ENCODE data around the gene RNF135.
"Not testable (repeated sequence)": the region's sequence is repeated elsewhere in the genome, so short reads cannot be mapped to it uniquely, and the experiment has no call there.

The RNF135 gene, protein sequence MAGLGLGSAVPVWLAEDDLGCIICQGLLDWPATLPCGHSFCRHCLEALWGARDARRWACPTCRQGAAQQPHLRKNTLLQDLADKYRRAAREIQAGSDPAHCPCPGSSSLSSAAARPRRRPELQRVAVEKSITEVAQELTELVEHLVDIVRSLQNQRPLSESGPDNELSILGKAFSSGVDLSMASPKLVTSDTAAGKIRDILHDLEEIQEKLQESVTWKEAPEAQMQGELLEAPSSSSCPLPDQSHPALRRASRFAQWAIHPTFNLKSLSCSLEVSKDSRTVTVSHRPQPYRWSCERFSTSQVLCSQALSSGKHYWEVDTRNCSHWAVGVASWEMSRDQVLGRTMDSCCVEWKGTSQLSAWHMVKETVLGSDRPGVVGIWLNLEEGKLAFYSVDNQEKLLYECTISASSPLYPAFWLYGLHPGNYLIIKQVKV
- 3.4 to 6.0 reads per million in 2 donors for total RNA-seq

DNA sequence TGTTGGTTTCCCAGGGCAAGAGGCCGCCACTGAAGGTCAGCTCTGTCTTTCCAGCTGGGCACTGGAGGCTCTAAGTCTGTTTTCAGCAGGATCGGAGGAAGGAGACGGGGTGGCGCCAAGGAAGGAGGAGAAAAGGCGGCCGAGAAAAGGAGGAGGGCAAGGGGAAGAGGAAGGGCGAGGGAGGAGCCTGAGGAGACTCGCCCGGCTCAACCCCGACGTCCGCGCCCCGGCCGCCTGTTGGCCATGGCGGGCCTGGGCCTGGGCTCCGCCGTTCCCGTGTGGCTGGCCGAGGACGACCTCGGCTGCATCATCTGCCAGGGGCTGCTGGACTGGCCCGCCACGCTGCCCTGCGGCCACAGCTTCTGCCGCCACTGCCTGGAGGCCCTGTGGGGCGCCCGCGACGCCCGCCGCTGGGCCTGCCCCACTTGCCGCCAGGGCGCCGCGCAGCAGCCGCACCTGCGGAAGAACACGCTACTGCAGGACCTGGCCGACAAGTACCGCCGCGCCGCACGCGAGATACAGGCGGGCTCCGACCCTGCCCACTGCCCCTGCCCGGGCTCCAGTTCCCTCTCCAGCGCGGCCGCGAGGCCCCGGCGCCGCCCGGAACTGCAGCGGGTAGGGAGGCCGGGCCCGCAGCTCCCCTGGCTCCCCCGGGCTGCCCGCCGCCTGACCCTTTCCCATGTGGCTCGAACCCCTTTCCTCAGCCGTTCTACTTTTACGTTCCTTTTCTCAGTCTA is at the start of gene RNF135:
RNF135 (plus strand) TSS at position 209 of the 737 bp plus-strand sequence; CDS start at position 244, 35 bp downstream.
- peak; percentile 37 for DNase-seq

- no peak for DNase-seq
These were observed 49.2 kb upstream of the RNF135 start, which contains the start of gene ADAP2 for GRCh38 chr17:30921544-30922196. TSS of gene ADAP2 (plus strand) at chr17:30921945. CDS start at chr17:30922015, 70 bp downstream.

- no peak for DNase-seq
These were observed 48.4 kb upstream of the RNF135 start for GRCh38 chr17:30922235-30923030.

- no peak for DNase-seq
These were observed 46.5 kb upstream of the RNF135 start for GRCh38 chr17:30924341-30924740.

DNA sequence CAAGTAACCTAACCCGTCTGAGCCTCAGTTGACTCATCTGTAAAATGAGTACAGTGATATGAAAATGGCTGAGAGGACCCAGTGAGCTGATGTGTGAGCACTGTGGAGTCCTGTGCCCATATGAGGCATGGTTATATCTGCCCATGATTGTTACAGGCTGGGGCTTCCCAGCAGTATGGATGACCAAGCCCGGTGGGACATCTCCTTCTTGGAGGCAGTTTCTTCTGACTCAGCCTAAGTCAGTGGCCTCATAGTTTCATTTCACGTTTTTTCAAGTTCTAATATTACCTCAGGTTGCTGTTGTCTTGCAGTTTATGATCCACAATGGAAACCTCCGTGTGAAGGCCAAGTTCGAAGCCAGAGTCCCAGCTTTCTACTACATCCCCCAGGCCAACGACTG is 44.3 kb upstream of the RNF135 start:
- DNase-seq, result no peak

DNA sequence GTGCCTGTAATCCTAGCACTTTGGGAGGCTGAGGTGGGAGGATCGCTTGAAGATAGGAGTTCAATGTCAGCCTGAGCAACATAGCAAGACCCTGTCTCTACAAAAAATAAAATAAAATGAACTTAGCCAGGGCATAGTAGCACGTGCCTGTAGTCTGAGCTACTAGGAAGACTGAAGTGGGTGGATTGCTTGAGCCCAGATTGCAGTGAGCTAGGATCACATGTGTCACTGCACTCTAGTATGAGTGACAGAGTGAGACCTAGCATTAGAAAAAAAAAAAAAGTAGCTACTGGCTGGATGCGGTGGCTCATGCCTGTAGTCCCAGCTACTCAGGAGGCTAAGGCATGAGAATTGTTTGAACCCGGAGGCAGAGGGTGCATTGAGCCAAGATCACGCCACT is 43.1 kb upstream of the RNF135 start:
- no peak for DNase-seq

DNA sequence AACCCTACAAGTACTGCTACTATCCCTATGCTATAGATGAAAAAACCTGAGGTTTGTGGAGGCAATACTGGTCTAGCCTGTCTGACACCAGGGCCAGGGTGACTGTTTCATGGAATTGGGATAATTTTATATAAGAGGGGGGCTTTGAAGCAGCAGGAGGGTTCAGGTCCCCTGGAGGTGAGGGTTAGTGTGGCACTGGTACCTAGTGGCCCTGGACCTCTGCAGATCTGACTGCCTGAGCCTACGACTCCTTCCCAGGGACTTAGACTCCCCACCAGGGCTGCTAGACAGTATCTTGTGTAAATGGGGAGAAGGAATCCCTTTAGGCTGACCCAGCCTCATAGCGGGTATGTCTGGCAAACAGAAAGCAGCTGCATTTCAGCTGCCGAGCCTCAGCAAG is 42.3 kb upstream of the RNF135 start:
- DNase-seq, result no peak

GRCh38 chr17:30929081-30929633 is 41.7 kb upstream of the RNF135 start:
- DNase-seq, result no peak

GRCh38 chr17:30929861-30930260 is 41.0 kb upstream of the RNF135 start:
- not testable (repeated sequence) for DNase-seq

GRCh38 chr17:30930495-30930894 is 40.3 kb upstream of the RNF135 start:
- no peak for DNase-seq

GRCh38 chr17:30931582-30931981 is 39.3 kb upstream of the RNF135 start:
- DNase-seq, result not testable (repeated sequence)

DNA sequence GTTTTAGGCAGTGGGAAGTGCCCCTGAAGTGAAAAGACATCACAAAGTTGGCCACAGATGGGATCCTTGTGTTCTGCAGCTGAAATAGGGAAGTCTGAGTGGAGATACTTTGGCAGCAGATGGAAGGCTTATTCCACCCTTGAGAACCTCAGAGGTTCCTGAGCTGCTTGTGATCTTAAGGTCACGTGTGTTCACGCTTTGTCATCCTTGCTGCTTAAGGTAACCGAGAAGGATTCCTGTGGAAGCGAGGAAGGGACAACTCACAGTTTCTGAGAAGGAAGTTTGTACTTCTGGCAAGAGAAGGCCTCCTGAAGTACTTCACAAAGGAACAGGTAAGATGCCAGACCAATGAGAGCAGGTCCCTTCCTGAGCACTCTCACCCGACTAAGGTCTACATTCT is 36.9 kb upstream of the RNF135 start:
- DNase-seq, result no peak

GRCh38 chr17:30939051-30939689 is 31.7 kb upstream of the RNF135 start:
- no peak for DNase-seq

- DNase-seq, result no peak
These were observed 28.3 kb upstream of the RNF135 start for GRCh38 chr17:30942308-30943079.

GRCh38 chr17:30947796-30948195 is 23.0 kb upstream of the RNF135 start:
- no peak for DNase-seq

- DNase-seq, result no peak
These were observed 20.6 kb upstream of the RNF135 start for GRCh38 chr17:30950189-30950588.

DNA sequence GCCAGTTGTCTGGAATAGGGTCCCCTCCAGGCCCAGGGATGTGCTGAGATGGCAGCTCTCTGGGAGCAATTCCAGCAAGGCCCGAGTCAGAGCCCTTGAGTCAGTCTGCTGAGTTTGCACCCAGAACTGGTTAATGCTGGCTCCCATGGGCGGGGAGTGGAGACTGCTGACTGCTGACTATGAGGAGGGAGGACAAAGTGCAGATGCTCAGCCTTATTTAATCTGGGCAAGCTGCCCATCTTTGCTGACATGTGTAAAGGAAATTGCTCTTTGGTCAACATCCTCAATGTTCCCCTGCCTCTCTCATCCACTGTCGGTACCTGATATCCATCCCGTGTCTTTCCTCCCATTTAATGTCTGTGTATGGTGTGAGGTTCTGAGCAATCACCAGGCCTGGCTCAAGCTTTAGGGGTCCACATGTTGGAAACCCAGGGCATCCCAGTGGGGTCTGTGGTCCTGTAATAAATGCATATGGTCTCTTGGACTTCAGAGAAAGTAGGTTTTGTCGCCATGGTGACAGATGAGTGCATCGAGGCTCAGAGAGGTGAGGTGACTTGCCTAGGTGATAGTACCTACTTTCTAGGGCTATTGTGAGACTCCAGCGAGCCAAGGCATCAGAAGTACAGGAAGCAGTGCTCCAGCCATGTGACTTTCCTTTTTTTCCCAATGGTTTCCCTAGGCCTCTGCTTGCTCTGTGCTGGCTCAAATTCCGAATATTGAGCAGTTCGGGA is 20.0 kb upstream of the RNF135 start:
- no peak for DNase-seq

DNA sequence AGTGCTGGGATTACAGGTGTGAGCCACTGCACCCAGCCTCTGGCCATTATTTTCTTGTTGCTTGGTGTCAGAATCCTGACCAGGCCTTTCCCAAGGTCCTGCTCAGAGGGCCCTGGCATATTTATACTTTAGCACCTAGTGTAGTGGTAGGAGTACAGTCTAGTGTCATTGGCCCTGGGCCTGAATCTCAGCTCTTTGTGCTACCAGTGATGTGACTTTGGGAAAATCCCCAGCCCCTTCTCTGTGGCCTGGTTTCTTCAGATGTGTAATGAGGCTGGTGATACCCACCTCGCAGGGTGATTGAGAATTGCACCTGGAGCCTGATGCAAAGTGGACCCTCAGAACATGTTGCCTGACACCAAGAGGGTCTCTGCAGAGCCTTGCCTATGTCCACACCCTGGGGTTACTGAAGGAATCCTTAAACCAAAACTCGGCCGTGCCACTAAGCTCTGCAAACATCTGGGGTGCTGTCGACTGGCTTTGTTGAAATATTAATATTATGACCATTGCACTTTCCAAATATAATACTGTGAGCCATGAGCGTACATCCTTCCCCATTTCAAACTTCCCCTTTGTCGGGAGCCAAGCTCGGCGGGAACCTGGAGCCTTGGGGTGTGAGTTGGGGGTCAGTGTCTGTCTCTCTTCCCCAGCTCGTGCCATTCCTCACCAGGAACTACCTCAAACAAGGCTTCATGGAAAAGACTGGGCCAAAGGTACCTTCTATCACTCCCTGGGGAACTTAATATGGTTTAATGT is 18.0 kb upstream of the RNF135 start:
- DNase-seq, result no peak

Measured in T-helper 9 cell (primary cell).